HL-60 (cell line): ENCODE results near the gene FAM124A.

Experiments
- POLR2AphosphoS5 ChIP-seq: IDR thresholded peaks from 2 replicates; pipeline ENCODE4 v1.6.1; 2012; ENCODE audit warnings: low read depth
- TF ChIP-seq, protein P1 (sequence below): IDR thresholded peaks from one replicate; pipeline ENCODE4 v1.5.1; 2011; ENCODE audit warnings: low read length, control low read depth, inconsistent platforms; ENCODE audit not compliant: insufficient read depth

DNA sequence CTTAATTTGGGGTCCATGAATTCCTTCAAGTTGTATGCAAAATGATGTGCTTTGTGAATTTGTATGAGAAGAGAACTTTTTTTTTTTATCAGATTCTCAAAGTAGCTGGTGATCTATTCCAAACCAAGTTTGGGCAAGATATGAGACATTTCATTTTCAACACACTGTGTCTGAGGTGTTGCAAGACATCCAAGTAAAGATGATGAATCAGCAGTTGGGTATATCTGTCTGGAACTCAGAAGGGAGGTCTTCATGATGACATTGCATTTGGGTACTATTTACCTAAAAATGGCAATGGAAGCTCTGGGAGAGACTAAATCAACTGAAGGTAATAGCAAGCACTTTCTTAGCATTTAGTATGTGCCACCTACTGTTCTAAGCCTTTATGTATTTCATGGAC lies 2.8 kb downstream of the FAM124A start:
- no peak for TF ChIP-seq POLR2AphosphoS5
- TF ChIP-seq, protein P1, sequence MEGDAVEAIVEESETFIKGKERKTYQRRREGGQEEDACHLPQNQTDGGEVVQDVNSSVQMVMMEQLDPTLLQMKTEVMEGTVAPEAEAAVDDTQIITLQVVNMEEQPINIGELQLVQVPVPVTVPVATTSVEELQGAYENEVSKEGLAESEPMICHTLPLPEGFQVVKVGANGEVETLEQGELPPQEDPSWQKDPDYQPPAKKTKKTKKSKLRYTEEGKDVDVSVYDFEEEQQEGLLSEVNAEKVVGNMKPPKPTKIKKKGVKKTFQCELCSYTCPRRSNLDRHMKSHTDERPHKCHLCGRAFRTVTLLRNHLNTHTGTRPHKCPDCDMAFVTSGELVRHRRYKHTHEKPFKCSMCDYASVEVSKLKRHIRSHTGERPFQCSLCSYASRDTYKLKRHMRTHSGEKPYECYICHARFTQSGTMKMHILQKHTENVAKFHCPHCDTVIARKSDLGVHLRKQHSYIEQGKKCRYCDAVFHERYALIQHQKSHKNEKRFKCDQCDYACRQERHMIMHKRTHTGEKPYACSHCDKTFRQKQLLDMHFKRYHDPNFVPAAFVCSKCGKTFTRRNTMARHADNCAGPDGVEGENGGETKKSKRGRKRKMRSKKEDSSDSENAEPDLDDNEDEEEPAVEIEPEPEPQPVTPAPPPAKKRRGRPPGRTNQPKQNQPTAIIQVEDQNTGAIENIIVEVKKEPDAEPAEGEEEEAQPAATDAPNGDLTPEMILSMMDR: no peak
